ENCODE measurements around the gene FNTB. TPM values are rescaled to one million over a fixed set of nuclear protein-coding genes. Genes with fewer than 3 reads are reported as not detected.

The FNTB gene
- polyA plus RNA-seq, 3 donors: 12.3 to 14.2 (median 14.1) TPM

DNA sequence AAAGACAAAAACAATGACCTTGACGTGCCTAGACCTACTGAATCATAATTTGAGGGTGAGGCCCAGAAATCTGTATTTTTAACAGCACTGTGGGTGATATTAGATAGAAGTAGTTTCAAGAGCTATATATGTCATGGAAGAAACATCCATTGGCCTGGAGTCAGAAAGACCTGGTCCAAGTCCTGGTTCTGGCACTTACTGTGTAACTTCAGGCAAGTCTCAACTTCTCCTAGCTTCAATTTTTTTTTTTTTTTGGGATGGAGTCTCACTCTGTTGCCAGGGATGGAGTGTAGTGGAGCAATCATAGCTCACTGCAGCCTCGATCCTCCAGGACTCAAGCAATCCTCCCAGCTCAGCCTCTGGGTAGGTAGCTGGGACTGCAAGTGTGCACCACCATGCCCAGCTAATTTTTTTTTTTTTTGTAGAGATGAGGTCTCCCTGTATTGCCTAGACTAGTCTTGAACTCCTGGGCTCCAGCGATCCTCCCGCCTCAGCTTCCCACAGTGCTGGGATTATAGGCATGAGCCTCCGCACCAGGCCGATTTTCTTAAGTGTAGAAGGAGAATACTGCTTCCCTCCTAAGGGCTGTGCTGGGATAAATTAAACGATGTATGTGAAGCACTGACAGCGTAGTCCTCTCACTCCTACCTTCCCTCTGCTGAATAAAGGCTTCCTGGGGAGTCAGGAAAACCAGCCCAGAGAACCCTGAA, 29.8 kb upstream of the FNTB start:
- Histone ChIP-seq H3K4me1 (ENCODE audit: control insufficient read depth in 1 of 2, insufficient read depth in 2 of 2, low read length in 2 of 2) (no peaks in the 10 kb centered on the region), H3K27me3 (ENCODE audit: control insufficient read depth in 2 of 2, insufficient read depth in 2 of 2, low read length in 2 of 2) (no peaks in the 10 kb centered on the region), H3K27ac (ENCODE audit: low read depth in 1 of 2, low read length in 2 of 2) (no peak overlapping the region), H3K9me3 (replicated peaks in 1 of 2; ENCODE audit: control insufficient read depth in 1 of 2, insufficient read depth in 1 of 2, low read length in 2 of 2) (no peaks in the 10 kb centered on the region), H2AFZ (ENCODE audit: insufficient read depth, low read depth, low read length, poor library complexity, severe bottlenecking) (no peak overlapping the region), H3K4me2 (replicated peaks; ENCODE audit: extremely low read depth, low read length, poor library complexity, severe bottlenecking) (no peak overlapping the region), H3K36me3 (replicated peaks in 1 of 2; ENCODE audit: control insufficient read depth in 1 of 2, insufficient read depth in 2 of 2, low read length in 2 of 2) (no peaks in the 10 kb centered on the region), H4K20me1 (ENCODE audit: insufficient read depth, low read length) (no peaks in the 10 kb centered on the region), H3K79me2 (ENCODE audit: insufficient read depth, low read length) (no peaks in the 10 kb centered on the region), H3K4me3 (replicated peaks in 1 of 3; ENCODE audit: low read depth in 2 of 3, low read length in 3 of 3) (no peak overlapping the region), H3K9ac (ENCODE audit: insufficient read depth, low read length, poor library complexity, severe bottlenecking) (no peak overlapping the region)
- Mint-ChIP-seq H3K27ac (no peak overlapping the region), H3K27me3 (ENCODE audit: low read depth in 3 of 3) (peaks cover 0 to 3% (median 0%) of the 10 kb centered on the region in 3 donors), H3K9me3 (peaks cover 0 to 1% (median 0%) of the 10 kb centered on the region in 7 donors), H3K4me1 (no peaks in the 10 kb centered on the region), H3K4me3 (no peak overlapping the region), H3K36me3 (peaks cover 4 to 14% of the 10 kb centered on the region in 2 donors)
- 100% methylated on average over 1 of the region's 8 CpGs for WGBS (ENCODE audit: insufficient coverage)
- intact Hi-C loops (cut with micrococcal nuclease): no loop called here
- DNase-seq: no peak
- TF ChIP-seq, protein P1, sequence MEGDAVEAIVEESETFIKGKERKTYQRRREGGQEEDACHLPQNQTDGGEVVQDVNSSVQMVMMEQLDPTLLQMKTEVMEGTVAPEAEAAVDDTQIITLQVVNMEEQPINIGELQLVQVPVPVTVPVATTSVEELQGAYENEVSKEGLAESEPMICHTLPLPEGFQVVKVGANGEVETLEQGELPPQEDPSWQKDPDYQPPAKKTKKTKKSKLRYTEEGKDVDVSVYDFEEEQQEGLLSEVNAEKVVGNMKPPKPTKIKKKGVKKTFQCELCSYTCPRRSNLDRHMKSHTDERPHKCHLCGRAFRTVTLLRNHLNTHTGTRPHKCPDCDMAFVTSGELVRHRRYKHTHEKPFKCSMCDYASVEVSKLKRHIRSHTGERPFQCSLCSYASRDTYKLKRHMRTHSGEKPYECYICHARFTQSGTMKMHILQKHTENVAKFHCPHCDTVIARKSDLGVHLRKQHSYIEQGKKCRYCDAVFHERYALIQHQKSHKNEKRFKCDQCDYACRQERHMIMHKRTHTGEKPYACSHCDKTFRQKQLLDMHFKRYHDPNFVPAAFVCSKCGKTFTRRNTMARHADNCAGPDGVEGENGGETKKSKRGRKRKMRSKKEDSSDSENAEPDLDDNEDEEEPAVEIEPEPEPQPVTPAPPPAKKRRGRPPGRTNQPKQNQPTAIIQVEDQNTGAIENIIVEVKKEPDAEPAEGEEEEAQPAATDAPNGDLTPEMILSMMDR (IDR thresholded peaks at IDR 0.05): no peak

- Mint-ChIP-seq H3K9me3 (peaks cover 0 to 1% (median 0%) of the 10 kb centered on the region in 7 donors), H3K4me1 (no peaks in the 10 kb centered on the region), H3K4me3 (no peak overlapping the region), H3K36me3 (peaks cover 4 to 14% of the 10 kb centered on the region in 2 donors), H3K27me3 (ENCODE audit: low read depth in 3 of 3) (peaks cover 0 to 3% (median 0%) of the 10 kb centered on the region in 3 donors), H3K27ac (no peak overlapping the region)
- WGBS (ENCODE audit: insufficient coverage): no CpG with 5 or more reads among the region's 2 CpGs
- no peak overlapping the region for H3K4me3 ChIP-seq (replicated peaks in 1 of 3; ENCODE audit: low read depth in 2 of 3, low read length in 3 of 3)
- no peak overlapping the region for H3K4me2 ChIP-seq (replicated peaks; ENCODE audit: extremely low read depth, low read length, poor library complexity, severe bottlenecking)
- no peaks in the 10 kb centered on the region for H3K9me3 ChIP-seq (replicated peaks in 1 of 2; ENCODE audit: control insufficient read depth in 1 of 2, insufficient read depth in 1 of 2, low read length in 2 of 2)
- no peak for DNase-seq
- no peak overlapping the region for H3K27ac ChIP-seq (ENCODE audit: low read depth in 1 of 2, low read length in 2 of 2)
- intact Hi-C loops (cut with micrococcal nuclease): no loop called here
- no peak overlapping the region for H3K9ac ChIP-seq (ENCODE audit: insufficient read depth, low read length, poor library complexity, severe bottlenecking)
- no peaks in the 10 kb centered on the region for H4K20me1 ChIP-seq (ENCODE audit: insufficient read depth, low read length)
- H2AFZ ChIP-seq (ENCODE audit: insufficient read depth, low read depth, low read length, poor library complexity, severe bottlenecking): no peak overlapping the region
- H3K27me3 ChIP-seq (ENCODE audit: control insufficient read depth in 2 of 2, insufficient read depth in 2 of 2, low read length in 2 of 2): no peaks in the 10 kb centered on the region
- H3K79me2 ChIP-seq (ENCODE audit: insufficient read depth, low read length): no peaks in the 10 kb centered on the region
- TF ChIP-seq, protein P1 (IDR thresholded peaks at IDR 0.05): no peak
- H3K36me3 ChIP-seq (replicated peaks in 1 of 2; ENCODE audit: control insufficient read depth in 1 of 2, insufficient read depth in 2 of 2, low read length in 2 of 2): no peaks in the 10 kb centered on the region
- H3K4me1 ChIP-seq (ENCODE audit: control insufficient read depth in 1 of 2, insufficient read depth in 2 of 2, low read length in 2 of 2): no peaks in the 10 kb centered on the region
Observed at GRCh38 chr14:64958201-64958600, 28.5 kb upstream of the FNTB start.

Measured in CD14-positive monocyte (primary cell).